GM19455 (cell line): ENCODE results near the gene ZCCHC3.

Source experiments
- ATAC-seq: cut with Tn5 transposase; IDR thresholded peaks from one replicate; pipeline ENCODE4 v1.9.1; 2021; ENCODE audit not compliant: unreplicated experiment

The ZCCHC3 gene

GRCh38 chr20:311609-312008, 14.2 kb downstream of the ZCCHC3 start:
- no peak for ATAC-seq

- ATAC-seq, result no peak
Measured at GRCh38 chr20:312067-312466, 14.7 kb downstream of the ZCCHC3 start.

- no peak for ATAC-seq
Measured at GRCh38 chr20:312866-313265, 15.5 kb downstream of the ZCCHC3 start.

GRCh38 chr20:313402-313801, 16.0 kb downstream of the ZCCHC3 start:
- ATAC-seq, result no peak

GRCh38 chr20:313948-314347, 16.6 kb downstream of the ZCCHC3 start:
- no peak for ATAC-seq

GRCh38 chr20:316316-317068, 19.1 kb downstream of the ZCCHC3 start:
- no peak for ATAC-seq

- peak; percentile 54 for ATAC-seq
Measured at GRCh38 chr20:324177-325044, 27.0 kb downstream of the ZCCHC3 start.

- peak; percentile 75 for ATAC-seq
Measured at GRCh38 chr20:325045-325888, 27.9 kb downstream of the ZCCHC3 start, which contains the start of gene SOX12. Gene SOX12, plus strand, starts transcription at chr20:325552. Its CDS starts 373 bp downstream, at chr20:325925.

- peak; percentile 9 for ATAC-seq
Measured at GRCh38 chr20:325889-326644, 28.7 kb downstream of the ZCCHC3 start.

- no peak for ATAC-seq
Measured at GRCh38 chr20:326645-327185, 29.3 kb downstream of the ZCCHC3 start.

- no peak for ATAC-seq
Measured at GRCh38 chr20:327186-328026, 30.0 kb downstream of the ZCCHC3 start.

- no peak for ATAC-seq
Measured at GRCh38 chr20:328027-328974, 30.9 kb downstream of the ZCCHC3 start.

GRCh38 chr20:328975-329695, 31.8 kb downstream of the ZCCHC3 start:
- ATAC-seq, result no peak

- no peak for ATAC-seq
Measured at GRCh38 chr20:329851-330232, 32.5 kb downstream of the ZCCHC3 start.

- no peak for ATAC-seq
Measured at GRCh38 chr20:330233-331149, 33.1 kb downstream of the ZCCHC3 start.

GRCh38 chr20:334578-334977, 37.2 kb downstream of the ZCCHC3 start:
- ATAC-seq, result no peak
